Measurements from ENCODE around the gene PCNX1. TPM values are rescaled to one million over a fixed set of nuclear protein-coding genes. Genes with fewer than 3 reads are reported as not detected.

The PCNX1 gene
- total RNA-seq, 1 experiment from 2014 or later, result 48.0 TPM

- Histone ChIP-seq H2BK12ac (ENCODE audit: insufficient read length, low read depth, low read length) (no peak overlapping the region), H3K4me1 (ENCODE audit: insufficient read depth, low read length) (no peaks in the 10 kb centered on the region), H4K8ac (replicated peaks; ENCODE audit: insufficient read length, low read depth, low read length) (no peak overlapping the region), H2AFZ (ENCODE audit: low read length) (no peak overlapping the region), H3K56ac (ENCODE audit: insufficient read length, low read depth, low read length) (no peak overlapping the region), H3K9ac (ENCODE audit: extremely low read depth, insufficient read length, low read length) (no peak overlapping the region), H4K20me1 (ENCODE audit: control insufficient read depth, insufficient read depth, insufficient read length) (no peaks in the 10 kb centered on the region), H3K4me2 (ENCODE audit: insufficient read depth, insufficient read length, low read length) (no peak overlapping the region), H3K79me1 (ENCODE audit: insufficient read depth, low read depth, low read length, poor library complexity, severe bottlenecking) (peaks cover 14% of the 10 kb centered on the region), H3T11ph (ENCODE audit: low read length) (no peak overlapping the region), H2AK5ac (ENCODE audit: insufficient read length, low read length) (no peak overlapping the region), H3K14ac (ENCODE audit: insufficient read depth, low read length) (no peak overlapping the region), H3K23ac (ENCODE audit: insufficient read length, low read depth, low read length) (no peak overlapping the region), H3K9me3 (ENCODE audit: control insufficient read depth, low read depth, low read length) (no peaks in the 10 kb centered on the region), H4K91ac (ENCODE audit: insufficient read length, low read depth, low read length) (no peak overlapping the region), H3K27ac (ENCODE audit: insufficient read length, low read depth, low read length) (no peak overlapping the region), H3K4ac (ENCODE audit: low read depth, low read length) (no peak overlapping the region), H3K27me3 (ENCODE audit: insufficient read depth, low read length) (no peaks in the 10 kb centered on the region), H3K23me2 (ENCODE audit: insufficient read length, low read depth, low read length, poor library complexity, severe bottlenecking) (no peaks in the 10 kb centered on the region), H2BK20ac (ENCODE audit: low read depth, low read length, poor library complexity, severe bottlenecking) (no peak overlapping the region), H3K79me2 (ENCODE audit: insufficient read depth, low read length) (peaks cover 44% of the 10 kb centered on the region; the same call in 1 of the 2 replicates), H2BK120ac (ENCODE audit: low read depth, low read length, poor library complexity, severe bottlenecking) (no peak overlapping the region), H4K5ac (ENCODE audit: insufficient read length, low read depth, low read length) (no peak overlapping the region), H2BK15ac (ENCODE audit: low read depth, low read length) (no peak overlapping the region), H2BK5ac (ENCODE audit: insufficient read length, low read length) (no peak overlapping the region), H3K18ac (ENCODE audit: insufficient read length, low read depth, low read length) (no peak overlapping the region)
- H3K27ac Mint-ChIP-seq, result no peak overlapping the region; a peak in 1 of 7 replicates
- TF ChIP-seq CTCF (conservative IDR thresholded peaks at IDR 0.05), result no peak
- H3K36me3 Mint-ChIP-seq (ENCODE audit: insufficient read depth in 1 of 3, low read depth in 3 of 3), result peaks cover 9 to 14% (median 14%) of the 10 kb centered on the region in 3 experiments; a peak in 6 of 7 replicates
- H3K4me1 Mint-ChIP-seq, result peaks cover 25 to 28% of the 10 kb centered on the region in 2 experiments
- no peaks in the 10 kb centered on the region for H3K9me3 Mint-ChIP-seq
- no peaks in the 10 kb centered on the region for H3K27me3 Mint-ChIP-seq (ENCODE audit: low read depth)
- no peak for DNase-seq
- H3K4me3 Mint-ChIP-seq, result no peak overlapping the region
- WGBS (ENCODE audit: extremely low coverage, insufficient read length, low lambda C conversion rate), result no CpG with 5 or more reads among the region's 7 CpGs
Observed at GRCh38 chr14:70916300-70916699, 9.0 kb downstream of the PCNX1 start.

All from H9 (cell line).